Kasumi-1 (cell line): ENCODE measurements around the gene ADCY2.
"Not testable (repeated sequence)": the region's sequence is repeated elsewhere in the genome, so short reads cannot be mapped to it uniquely, and the experiment has no call there.

ENCODE experiments used
- DNase-seq, 2 experiments: peaks; one replicate each; lab custom pipeline; 2025; lab: John Stamatoyannopoulos, UW

ADCY2 gene

DNA sequence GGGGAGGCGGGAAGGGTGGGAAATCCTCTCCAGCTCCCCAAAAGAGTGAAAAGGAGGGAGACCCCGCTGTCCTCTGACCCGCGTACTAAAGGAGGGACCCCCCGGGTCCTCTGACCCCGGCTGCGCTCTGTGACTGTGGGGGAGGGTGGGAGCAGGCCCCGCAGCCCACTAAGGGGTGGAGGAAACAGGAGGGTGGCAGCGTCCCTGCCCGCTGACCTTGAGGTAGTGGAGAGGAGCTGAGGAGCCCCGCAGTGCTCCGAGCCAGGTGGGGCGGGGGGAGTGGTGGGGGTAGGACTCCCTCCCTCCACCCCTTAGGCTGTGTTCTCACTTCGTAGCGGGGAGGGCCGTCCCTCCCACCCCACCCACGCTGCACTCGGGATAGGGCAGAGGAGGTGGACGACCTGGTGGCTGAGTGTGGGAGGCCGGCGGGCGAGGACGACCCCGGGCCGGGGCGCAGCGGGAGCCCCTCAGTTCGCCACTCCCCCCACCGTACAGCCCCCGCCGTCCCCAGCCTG is 449 bp upstream of the ADCY2 start:
- no peak for DNase-seq

DNA sequence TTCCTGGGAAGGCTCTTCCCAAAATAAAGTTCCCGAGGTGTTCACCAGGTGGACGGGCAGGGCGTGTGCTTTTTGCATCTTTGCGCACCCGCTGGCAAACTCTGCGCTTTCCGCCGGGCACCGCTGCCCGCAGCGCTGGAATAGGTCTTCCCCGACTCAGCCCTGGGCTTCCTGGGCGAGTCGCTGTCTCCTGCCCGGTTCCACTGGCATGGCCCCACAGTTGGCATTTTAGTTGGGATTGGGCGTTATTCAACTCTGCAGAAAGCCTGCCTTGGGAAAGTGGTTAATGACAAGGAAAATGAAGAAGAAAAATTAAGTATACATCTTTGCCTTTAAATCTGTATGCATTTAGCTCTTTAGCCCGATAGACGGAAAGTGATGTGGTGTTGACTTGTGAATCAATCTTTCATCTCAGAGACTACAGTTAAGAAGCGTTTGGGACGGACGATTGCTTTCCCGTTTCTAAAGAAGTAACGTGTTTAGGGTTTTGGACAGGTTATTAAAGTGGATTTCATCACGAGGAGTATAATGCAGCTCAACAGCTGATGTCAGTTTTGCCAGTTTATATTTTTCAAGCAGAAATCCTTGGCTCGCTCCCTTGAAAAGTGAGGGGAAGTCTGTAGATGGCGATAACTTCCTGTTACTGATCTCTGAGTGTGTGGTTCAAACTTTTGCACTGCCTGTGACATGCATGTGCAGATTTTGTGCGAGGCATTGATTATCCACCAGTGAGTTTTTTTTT is 946 bp downstream of the ADCY2 start:
- peak; percentile 42 to 50 for DNase-seq

DNA sequence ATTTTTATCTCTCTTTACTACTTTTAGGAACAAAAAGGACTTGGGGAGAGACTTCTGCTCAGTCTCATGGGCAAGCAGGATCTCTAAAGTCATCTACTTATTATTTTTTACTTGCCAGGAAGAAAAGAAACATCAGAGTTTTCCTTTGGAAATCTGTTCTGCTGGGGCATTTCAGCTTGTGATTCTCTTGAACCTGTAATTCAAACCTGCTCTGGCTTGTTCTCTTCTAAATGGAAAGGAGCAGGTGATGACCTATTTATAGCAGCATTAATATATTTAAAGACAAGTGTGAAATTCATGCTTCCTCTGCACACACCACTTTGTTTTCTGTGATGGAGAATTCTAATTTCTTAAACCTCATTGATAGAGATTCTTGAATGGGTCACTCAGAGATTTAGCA is 2.0 kb downstream of the ADCY2 start:
- DNase-seq, result no peak

DNA sequence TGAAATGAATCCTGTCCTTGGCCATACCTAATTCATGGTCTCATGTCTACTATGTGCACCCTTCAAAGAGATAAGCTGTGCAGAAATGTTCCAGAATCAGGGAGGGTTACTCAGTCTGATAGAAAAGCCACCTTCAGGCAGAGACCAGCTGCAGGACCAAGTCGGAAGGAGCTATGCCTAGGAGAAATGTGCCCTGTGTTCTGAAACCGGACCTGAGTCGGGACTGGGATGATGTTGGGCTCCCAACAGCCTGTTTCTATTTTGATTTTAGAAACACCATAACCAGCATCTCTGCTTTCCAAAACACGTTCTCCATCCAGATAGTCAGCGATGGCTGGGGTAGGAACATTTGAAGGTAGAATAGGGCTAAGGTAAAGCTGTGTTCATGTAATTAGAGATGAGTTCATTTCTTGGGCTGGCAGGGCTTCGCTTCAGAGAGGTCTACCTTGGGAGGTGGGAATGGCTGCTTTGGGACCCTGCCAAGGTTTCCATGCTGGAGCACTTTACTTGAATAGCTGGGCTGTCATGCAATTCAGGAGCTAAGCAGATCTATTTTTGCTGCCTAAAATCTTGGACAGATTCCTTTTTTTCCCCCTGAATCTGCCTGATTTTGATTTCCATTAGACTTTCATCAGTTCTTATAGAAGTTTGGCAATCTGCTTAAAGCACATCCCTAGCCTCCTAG is 2.8 kb downstream of the ADCY2 start:
- DNase-seq, result no peak

DNA sequence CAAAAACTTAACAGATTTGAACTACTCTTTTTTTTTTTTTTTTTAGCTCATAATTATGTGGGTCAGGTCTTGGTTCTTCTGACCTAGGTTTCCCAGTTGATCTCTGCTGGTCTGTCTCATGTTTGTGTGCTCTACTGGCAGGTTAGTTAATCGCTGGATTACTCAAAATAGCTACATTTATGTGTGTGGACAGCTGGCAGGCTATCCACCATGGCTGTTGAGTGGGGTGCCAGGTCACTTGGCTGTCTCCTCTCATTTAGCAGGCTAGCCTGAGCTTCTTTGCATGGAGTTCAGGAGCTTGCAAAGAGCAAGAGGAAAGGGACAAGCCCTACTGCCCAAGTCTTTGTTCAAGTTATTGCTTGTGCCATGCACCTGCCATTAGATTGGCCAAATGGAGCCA is 9.3 kb downstream of the ADCY2 start:
- no peak for DNase-seq

DNA sequence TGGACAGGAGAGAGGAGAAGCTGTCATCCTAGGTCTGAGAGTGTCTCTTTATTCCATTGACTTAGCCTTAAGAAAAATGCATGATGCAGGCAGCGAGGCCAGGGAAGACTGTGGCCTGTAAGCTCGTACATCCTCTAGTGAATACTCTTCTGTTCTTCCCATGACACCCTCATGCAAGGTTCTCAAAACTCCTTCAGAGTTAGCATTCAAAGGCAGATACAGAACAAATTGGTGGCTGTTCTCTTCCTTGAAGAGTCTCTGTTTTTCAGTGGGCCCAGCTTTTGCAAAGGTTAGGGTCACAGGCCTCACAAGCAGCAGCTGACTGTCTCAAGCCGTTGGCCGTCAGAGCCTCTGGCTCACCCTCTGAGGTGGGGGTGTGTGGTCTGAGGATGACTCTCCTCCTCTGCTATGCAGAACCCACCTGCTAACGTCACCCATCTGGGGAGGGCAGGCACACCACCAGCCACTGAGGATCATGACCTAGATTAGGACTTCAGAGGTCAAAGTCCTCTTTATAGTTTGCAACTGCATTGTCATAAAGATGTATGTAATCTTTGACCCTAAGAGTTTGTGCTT is 15.1 kb downstream of the ADCY2 start:
- no peak for DNase-seq

DNA sequence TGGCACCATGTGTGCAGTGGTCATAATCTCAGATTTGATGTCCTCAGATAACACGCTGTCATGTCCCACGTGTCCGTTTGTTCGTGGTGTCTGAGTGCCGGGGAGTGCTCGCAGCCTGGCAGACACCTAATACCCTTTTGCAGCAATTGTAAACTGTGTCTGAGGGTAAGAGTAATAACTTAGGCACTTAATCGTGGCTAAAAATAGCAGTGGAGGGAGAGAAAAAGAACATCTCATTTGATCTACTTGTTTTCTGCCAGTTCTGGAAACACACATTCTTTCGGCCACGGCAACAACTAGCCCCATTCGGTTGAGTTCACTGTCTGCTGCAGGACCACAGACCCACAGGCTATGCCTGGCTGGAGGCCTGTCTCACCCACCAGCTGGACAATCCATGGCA is 16.5 kb downstream of the ADCY2 start:
- no peak for DNase-seq

DNA sequence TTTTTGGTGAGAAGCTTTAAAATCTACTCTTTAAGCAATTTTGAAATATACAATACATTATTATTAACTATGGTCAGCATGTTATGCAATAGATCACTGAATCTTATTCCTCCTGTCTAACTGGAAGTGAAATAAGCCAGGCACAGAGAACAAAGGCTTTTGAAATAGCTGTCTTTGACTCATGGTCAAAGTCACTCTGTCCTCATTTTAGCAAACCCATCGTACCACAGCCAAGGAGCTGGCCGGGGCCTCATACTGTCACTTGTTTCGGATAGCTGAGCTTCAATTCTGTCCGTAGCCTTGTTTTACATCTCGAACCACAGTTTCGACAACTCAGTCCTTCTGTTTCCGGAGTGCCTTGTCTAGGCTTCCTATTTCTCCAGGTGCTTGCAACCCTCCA is 19.2 kb downstream of the ADCY2 start:
- DNase-seq, result no peak

DNA sequence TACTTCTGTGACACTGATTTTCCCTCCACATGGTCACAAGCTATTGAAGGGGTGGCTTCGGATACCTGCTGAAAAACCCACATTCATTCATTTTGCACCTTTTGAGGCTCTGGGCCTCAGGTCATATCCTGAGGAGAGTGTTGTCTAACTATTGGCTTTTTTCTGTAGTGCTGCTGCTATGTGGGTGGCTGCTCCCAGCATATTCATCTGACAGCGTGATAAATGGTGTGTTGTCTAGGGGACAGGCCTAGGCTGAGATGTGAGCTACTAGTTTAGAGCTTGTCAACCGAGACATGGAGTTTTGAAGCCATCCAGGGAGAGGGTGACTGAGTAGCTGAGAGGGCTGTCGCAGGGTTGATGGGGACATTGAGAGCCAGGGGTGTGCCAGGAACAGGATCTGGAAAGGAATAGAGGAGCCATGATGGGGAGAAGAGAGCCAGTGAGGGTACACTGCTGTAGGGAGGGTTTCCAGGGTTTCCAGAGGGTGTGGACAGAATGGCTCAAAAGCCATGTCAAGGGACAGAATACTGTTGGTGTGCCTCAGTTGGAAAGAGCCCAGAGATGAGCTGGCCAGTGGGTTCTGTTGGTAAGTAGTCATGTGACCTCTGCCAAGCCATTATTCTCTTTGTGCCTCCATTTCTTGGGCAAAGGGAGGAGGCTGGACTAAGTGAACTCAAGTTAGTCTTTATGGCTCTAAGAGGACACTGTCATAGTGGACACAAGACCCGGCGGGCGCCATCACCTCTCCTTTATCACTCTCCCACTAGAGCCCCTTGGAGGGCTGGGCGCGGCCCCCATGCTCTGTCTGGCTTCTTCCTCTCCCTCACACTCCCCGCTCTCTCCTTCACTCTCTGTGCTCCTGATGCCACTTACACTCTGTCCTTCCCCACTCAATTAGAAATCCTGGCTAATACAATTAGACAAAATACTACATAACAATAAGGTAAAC is 19.9 kb downstream of the ADCY2 start:
- no peak for DNase-seq

DNA sequence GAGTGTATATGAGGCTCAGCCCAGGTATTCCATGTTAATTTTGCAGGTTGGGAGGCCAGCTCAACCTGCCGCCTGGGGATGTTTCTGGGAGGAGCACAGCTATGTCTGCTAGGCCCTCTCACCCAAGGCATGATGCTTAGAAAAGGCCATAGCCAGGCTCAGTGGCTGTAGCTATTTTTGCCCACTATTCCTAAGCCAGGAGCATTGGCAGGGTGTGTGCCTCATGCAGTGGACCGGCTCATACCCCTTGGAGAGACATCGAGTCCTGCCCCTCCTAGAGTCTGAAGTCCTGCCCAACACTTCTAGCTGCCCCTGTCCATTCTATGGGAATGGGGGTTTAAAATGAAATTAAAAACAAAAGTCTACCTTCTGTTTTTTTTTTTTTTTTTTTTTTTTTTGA is 22.3 kb downstream of the ADCY2 start:
- DNase-seq, result no peak

DNA sequence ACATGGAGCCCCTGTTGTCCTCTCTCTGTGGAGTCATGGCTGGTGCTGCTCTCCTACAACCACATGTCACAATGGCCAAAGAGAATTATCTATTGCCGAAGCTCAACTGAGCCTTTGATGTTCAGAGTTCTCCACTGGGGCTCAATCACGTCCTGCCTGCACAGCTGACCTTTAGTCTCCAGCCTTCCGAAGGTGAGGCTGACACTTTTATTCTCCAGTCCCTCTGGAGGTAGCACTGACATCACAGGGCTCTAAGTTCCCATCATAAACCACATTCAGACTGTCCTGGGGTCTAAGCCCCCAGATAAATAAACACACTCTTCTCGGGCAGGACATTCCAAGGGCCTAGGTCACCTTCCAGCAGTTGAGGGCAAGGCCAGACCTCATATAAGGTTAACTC is 23.4 kb downstream of the ADCY2 start:
- DNase-seq, result no peak

DNA sequence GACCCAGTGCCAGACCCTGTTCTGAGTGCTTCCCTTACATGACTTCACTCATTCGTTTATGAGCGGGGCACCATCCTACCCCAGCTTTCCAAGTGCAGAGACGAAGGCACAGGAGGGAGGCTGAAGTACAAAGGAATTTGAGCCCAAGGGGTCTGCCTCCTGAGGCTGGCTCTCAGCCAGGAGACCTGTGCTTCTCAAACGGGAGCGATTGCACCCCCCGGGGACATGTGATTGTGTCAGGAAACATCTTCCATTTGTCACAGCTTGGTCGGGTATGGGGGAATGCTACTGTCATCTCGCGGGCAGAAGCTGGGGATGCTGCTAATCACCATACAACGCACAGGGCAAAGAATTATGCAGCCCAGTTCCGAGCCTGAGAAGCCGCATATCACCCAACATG is 23.9 kb downstream of the ADCY2 start:
- no peak for DNase-seq

DNA sequence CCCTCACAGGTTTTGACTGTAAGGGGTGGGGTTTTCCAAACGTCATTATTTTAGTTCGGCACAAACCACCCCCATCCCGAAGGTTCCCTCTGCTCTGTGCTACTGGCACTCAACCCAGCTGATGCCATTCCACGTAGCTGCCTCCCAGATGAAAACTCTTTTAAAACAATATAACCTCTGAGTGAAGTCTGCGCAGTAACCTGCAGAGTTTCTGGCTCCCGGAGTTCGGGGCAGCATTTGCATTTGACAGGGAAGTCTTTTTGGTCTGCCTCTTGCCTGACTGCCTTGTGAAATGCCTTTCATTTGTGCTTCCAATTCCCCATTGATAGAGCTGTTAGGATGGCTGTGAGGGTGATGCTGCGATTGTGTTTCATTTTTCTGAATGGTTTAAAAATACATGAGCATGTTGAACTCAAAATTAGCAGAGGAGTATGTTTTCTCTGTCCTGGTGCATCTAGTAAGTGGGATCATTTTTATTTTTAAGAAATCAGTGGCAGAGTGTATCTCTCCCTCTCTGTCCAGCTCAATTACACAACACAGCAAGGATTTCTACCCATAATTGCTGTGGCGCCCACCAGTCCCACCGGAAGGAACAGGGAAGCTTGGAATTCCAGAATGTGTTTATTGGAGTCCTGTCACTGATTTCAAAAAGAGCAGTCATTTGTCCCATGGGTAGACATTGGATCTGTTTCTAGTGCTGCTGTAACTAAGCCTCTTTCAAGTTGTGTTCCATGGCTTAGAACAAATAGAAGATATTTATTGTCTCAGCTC is 24.8 kb downstream of the ADCY2 start:
- DNase-seq, result no peak

DNA sequence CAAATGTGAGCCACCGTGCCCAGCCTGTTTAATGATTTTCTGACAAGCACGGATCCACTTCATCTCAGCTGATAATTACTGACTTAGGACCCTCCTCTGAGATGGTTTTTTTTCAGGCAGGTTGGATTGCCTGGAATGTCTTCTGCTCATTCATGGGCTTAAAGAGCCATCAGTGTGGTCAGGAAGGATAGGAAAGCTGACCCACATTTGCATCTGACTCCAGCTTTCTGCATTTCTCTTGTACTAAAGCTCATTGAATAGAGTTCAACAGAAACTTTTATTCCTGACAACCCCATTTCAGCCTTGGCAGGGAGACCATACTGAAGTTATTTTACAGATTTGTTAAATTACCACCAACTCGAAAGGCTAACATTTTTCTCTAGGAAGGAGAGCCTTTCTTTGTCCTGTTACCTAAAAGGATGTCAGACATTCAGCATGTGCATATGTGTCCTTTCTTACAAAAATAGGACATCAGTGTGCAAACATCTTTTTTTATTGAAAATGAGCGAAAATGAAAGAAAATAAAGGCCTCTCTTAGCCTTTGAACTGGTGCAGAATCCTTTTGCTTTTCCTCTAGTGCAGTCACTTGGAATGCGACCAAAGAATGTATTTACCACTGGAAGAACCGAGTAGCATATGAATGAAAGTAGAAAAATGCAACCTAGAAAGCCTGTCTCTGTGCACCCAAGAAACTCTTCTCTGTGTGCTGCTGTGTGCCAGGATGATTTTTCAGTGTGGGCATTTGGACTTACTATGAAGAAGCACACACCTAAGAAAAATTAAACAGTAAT is 26.6 kb downstream of the ADCY2 start:
- DNase-seq, result no peak

DNA sequence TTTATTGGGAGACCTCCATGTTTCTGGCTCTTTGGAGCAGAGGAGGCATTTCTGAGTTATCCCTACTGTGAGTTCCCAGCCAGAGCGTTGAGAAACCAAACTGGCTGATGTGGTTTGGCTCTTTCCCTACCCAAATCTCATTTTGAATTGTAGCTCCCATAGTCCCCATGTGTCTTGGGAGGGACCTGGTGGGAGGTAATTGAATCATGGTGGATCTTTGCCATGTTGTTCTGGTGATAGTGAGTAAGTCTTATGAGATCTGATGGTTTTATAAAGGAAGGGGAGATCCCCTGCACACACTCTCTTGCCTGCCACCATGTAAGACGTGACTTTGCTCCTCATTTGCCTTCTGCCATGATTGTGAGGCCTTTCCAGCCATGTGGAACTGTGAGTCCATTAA is 27.3 kb downstream of the ADCY2 start:
- DNase-seq, result not testable (repeated sequence)

DNA sequence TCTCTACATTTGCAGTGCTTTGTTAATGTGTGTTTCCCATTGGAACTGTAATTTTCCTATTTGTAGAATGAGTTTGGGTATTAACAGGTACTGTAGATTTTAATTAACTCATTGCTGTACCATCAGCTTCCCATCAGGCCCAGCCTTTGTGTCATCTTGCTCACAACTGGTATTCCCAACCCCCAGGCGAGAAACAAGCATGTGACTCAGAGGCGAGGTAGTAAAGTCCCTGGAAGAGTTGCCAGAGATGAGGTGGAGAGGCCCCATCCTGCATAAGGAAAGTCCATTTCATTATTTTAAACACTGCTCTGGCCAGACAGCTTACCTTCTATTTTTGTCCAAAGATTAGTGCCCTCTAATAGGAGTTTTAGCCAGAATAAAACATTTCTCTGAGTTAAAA is 29.9 kb downstream of the ADCY2 start:
- DNase-seq, result no peak

DNA sequence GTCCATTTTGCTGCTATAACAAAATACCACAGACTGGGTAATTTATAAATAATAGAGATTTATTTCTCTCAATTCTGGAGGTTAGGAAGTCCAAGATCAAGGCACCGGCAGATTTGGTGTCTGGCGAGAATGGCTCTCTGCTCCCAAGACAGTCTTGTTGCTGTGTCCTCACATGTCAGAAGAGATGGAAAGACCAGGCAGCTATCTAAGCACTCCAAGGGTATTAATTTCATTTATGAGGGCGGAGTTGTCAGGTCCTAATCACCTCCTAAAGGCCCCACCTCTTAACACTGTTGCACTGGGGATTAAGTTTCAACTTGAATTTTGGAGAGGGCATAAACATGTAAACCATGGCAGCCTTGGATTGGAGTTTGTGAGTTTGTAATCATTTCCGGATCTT is 30.3 kb downstream of the ADCY2 start:
- DNase-seq, result no peak

DNA sequence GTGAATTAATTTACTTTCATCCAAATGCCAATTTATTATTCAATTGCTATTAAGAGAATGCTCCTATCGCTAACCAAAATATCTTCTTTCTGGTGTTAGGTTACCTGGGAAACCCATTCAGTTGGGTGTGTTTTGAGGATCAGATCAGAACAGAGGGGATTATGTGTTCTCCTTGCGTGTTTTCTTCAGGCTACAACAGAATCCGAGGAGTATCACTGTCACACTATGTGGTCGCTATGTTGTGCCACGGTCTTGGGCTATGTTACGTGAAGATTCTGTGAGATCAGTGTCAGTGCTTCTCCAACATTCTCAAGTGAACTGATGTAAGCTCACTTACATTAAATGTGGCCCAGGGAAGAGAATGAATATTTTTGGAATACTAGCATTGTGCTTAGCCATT is 39.0 kb downstream of the ADCY2 start:
- no peak for DNase-seq

DNA sequence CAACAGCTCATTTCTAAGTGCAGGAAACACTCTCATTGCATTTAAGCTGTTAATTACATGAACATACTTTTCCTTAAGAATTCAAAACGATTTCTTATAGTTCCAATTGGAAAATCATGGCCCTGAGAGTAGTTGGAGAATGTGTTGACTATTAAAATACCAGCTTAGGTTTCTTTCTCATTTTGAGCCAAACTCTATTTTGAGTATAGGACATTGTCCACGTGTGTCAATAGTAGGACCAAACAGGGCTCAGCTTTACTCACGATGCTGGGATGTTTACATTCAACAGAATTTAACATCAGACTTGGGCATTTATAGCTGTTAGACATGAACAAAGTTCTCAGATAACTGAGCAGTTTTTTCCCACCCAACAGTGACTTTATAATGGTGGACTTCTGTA is 39.6 kb downstream of the ADCY2 start:
- DNase-seq, result no peak

DNA sequence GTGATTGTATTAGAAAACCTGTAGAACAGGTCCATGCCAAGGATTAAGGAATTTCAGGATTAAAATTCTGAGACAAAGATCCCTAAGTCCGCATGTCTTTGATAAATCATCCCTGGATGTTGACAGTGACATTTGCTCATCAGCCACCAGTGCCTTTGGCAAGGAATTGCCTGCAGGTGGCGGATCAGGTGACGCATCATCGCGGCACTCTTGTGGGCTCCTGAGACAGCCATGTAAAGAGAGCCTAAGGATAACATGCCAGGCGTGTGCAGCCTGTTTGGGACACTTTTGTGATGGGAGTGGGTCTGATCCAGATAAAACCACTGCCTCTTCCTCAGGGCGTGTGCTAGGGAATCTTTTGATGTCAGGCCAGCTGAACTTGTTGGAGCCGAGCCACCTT is 40.6 kb downstream of the ADCY2 start:
- DNase-seq, result no peak

DNA sequence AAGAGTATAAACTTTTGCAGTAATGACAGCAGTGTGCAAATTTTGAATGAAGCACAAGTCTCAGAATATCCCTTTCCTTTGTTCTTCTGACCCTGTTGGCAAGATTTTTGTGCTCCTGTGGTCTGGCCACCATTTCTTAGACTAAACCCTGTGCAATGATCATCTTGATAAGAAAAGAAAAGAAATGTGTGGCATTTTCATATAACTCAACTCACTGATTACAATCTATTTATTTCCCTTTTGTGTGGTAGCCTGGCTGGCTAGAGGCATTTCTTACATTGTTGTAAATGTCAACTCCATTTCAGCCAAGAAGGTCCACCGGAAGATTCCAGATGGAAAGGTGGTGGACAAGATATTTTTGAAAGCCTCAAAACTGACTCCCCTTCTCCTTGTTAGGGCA is 41.9 kb downstream of the ADCY2 start:
- DNase-seq, result no peak
